ENCODE measurements around the gene LIMCH1.
"Not testable (repeated sequence)": the region's sequence is repeated elsewhere in the genome, so short reads cannot be mapped to it uniquely, and the experiment has no call there.

Gene LIMCH1

GRCh38 chr4:41696131-41696530 lies 158.2 kb downstream of the LIMCH1 start:
- DNase-seq, result no peak

DNA sequence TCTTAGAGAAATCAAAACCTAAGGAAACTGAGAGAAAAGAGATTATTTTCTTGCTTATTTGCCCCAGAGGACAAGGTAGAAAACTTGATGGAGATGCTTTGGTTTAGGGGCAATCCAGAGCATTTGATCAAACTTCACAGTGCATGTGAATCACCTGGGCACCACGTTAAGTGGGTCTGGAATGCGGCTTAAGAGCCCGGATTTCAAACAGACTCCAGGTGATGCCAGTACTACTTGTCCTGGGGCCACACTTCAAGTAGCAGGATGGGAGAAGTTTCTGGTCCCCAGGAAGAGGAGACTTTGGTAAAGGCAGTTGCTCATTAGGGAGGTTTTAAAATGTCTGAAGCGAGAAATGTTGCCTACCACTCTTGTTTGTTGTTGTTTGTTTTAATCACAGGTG lies 158.8 kb downstream of the LIMCH1 start:
- no peak for DNase-seq

DNA sequence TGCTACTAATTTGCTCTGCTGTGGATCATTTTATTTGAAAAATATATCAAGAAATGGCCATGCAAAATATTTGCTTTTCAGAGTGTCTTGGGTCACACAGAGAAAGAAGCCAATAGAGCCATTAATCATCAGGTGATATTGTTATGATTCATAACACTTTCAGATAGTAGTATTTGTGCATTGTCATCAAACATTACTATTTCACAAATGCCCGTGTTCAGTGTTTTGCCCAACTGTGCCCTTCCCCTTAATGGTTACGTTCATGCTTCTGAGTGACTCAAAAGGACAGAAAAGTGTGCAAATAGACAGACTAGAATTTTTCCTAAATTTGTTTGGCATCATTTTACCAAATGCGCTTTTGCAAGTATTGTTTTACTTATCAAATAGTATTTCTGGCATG lies 164.0 kb downstream of the LIMCH1 start:
- DNase-seq, result no peak

- no peak for DNase-seq
Measured at GRCh38 chr4:41702770-41703169, 164.8 kb downstream of the LIMCH1 start.

DNA sequence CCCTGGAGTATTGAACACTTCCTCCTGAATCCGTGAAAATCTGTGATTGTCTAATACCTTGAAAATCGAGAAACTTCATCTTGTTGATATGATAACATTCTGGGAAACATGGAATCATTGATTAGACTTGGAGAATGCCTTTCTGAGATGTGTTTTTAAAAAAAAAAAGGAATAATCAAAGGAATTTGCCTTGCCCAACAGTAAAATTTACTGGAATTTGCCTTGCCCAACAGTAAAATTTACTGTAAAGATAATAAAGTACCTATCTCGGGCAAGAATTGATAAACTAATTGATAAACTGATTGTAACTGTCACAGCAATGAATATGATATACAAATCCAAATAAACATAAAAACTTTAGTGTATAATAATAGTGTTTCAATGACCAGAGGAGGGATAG lies 165.8 kb downstream of the LIMCH1 start:
- DNase-seq, result no peak

GRCh38 chr4:41709844-41710481 lies 172.0 kb downstream of the LIMCH1 start:
- no peak for DNase-seq

DNA sequence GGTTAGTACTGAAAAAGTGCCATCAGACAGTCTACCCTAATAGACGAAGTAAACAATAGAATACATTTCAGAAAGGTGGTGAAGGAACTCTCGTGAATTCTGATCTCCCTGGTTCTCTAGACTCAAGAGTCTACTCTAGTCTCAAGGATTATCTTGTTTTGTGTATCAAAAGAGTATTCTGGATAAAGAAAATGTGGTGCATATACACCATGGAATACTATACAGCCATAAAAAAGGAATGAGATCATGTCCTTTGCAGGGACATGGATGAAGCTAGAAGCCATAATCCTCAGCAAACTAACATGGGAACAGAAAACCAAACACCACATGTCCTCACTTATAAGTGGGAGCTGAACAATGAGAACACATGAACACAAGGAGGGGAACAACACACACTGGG lies 173.7 kb downstream of the LIMCH1 start:
- not testable (repeated sequence) for DNase-seq

DNA sequence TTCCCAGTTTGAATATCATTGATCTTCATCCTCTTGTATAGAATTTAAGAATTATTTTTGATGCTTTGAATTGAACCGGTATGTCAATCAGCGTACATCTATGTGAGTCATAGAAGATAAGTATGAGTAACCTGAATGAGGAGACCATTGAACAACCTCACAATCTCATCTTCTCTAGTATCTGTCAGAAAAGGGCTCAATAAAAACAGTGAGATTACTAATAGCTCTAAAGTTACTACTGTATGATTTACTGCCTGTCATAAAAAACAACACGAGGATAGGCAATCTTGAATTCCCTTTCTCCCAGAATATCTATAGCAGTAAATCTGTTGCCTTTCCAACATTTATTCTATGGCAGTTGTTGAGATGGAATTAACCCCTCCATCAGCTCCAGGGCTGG lies 174.5 kb downstream of the LIMCH1 start:
- no peak for DNase-seq

- DNase-seq, result no peak
Measured at GRCh38 chr4:41713768-41714167, 175.8 kb downstream of the LIMCH1 start.

DNA sequence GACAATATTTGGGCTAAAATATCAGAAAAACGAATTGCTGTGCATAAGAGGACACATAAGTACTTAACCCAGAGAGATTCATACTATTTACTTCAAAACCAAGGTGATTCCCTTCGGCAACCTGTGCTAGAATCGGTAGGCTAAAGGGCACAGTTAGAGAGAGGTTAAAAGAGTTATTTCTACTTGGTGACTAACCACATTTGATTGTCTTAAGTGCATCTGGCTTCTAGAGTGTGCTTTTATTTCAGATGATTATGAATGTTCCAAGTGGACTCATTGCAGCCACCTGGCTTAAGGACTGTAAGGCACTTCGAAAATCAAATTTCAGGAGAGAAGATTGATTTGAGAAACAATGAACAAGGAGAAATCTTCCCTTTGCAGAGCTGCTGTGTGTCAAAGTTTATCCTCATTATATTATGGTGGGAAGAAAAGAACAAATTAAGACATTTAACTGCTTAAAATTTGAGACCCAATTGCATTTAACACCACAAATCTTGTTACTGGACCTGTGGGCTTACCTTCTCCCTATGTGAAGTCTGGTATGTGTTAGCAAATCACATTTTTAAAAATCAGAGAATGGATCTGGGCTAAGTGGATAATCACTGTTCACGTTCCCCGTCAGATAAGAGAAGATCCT lies 176.5 kb downstream of the LIMCH1 start:
- no peak for DNase-seq

GRCh38 chr4:41715155-41715554 lies 177.2 kb downstream of the LIMCH1 start:
- no peak for DNase-seq

GRCh38 chr4:41718907-41719306 lies 180.9 kb downstream of the LIMCH1 start:
- no peak for DNase-seq

DNA sequence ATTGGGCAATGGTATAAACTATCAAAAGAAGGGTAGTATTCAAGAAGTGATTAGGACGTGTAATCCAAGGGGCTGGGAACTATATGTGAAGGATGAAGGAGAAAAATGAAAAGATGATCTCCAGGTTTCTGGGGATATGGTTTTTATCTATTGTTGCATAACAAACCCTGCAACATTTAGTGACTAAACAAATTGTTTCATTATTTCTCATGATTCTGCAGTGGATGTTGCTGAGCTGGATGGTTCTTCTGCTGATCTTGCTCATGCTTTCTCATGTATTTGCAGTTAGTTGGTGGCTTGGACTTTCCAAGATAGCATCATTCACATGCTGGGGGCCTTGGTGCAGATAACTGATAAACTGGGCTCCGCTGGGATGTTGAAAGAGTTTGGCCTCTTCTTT lies 181.5 kb downstream of the LIMCH1 start:
- DNase-seq, result no peak

DNA sequence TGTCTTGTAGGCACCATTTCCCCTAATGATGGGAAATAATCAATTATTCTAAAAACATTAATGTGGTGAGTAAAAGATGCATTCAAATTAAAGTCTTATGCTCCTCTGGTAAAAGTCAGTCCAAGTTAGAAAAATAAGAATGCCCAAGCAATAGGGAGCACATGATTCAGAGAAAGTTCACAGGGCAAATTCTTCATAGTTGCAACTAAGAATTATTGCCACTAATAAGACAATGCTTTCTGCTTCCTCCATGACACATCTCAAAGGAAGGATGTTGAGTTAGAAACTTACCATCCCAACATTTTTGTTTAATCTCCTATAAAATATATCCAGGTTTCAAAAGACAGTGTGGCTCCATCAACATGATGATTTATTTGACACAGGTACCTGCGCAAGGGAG lies 184.2 kb downstream of the LIMCH1 start:
- no peak for DNase-seq

DNA sequence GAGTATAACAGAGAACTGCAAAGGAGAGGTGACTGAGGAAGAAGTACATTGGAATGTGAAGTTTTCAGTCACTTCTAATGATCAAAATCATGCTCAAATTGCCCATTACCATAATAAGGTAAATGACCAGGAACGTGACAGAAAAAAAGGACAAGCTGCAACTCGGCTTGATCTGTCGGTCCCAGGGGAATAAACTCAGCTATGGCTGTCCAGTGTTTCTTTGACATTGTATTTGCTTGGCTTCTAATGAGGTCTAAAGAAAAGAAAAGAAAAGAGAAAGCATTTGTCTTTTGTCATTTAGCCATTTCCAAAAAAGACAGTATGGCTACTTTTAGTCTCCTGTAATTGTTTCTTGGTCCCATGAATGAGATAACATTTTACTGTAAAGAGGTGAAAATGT lies 185.3 kb downstream of the LIMCH1 start:
- DNase-seq, result no peak

DNA sequence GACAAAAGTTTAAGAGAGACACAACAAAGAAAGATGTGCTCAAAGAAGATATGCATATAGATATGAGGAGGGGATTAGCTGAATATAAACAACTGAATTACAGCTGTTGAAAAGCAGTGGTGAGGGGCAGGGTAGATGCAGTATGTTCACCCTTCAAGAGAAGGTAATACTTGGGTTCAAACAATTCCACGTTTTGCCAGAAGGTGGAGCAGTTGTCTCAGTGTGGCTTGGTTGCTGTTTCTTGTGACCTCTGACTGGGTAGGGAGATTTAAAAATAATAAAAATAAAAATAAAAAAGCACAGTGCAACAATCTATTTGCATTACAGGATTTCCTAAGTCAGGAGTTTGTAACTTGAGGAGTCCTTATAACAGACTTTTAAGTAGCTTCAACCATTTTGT lies 187.3 kb downstream of the LIMCH1 start:
- no peak for DNase-seq

DNA sequence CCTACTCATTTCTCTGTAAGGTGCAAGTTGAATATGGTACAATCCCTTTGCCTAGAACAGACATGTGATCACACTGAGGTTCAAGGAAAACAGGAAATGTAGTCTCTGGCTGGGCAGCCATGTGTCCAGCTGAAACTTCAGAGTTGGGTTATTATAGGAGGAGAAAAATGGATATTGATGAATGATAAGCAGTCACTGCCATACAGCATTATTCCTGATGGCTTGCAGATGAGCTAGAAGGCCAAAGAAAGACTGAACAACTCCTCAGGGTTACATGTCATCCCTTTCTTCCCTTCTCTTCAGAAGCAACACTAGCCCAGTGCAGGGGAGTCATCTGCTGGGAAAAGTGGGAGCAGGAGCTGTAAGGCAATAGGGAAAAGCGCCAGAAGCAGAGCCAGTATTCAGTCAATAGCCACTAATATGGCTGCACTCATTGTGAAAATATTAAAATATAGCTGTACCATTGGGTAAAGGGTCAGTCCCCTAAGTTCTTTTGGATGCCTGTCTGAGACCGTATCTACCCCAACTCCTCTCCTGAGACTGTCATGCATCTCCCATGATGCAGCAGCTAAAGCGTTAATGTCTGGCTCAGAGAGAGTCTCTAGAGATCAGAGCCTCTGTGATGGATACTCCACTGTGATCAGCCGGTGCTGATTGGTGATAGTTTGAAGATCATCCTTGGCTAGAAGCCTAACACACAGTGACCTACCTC lies 190.1 kb downstream of the LIMCH1 start:
- DNase-seq, result no peak

- DNase-seq, result no peak
Measured at GRCh38 chr4:41728573-41728913, 190.6 kb downstream of the LIMCH1 start.

DNA sequence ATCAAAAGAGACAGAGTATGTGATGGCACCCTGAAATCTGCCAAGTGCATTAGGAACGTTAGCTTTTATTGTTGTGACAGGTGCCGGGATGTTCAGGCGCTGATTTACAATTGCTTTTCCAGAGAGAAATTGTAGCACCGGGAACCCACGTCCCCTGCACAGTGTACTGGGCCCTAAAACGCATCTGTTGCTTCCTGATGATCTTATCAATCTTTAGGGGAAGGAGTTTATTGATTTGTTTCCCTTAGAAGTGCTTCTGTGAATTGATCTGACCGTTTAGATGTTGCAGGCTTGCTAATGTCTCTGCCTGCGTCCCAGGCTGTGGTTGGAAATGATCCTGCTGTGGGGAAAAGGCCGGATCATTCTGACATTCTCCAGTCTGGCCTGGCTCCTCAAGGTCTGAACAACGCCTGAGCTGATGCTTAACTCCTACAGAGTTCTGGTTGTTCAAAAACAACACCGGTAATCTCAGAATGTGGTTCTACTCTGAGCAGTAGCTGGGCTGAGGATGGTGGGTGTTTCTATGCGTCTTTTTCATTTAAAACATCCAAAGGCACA lies 193.7 kb downstream of the LIMCH1 start:
- DNase-seq, result no peak

DNA sequence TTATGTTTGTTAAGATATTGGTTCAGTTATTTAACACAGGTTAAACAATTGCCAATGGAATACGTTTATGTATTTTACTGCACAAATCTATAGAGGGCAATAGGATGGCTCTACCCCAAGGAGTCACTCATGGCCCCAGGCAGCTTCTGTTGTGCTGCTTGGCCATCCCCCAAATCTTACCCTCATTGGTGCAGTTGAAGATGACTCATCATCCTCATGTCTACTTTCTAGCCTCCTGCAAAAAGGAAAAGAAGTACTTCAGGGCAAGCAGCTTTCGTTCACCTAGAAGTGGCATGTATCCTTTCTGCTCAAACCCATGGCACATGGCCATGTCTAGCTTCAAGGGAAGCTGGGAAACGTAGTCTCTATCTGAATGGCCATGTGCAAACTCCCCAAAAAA lies 196.4 kb downstream of the LIMCH1 start:
- DNase-seq, result no peak

DNA sequence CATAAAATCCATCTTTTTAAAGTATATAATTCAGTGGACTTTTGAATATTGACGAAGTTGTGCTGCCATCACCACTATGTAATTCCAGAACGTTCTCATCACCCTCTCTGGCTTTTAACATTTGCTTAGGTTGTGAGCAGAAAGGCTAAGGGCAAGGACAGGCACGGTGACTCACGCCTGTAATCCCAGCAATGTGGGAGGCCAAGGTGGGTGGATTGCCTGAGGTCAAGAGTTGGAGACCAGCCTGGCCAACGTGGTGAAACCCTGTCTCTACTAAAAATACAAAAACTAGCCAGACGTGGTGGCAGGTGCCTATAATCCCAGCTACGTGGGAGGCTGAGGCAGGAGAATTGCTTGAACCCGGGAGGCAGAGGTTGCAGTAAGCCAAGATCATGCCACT lies 199.5 kb downstream of the LIMCH1 start:
- DNase-seq, result not testable (repeated sequence)

DNA sequence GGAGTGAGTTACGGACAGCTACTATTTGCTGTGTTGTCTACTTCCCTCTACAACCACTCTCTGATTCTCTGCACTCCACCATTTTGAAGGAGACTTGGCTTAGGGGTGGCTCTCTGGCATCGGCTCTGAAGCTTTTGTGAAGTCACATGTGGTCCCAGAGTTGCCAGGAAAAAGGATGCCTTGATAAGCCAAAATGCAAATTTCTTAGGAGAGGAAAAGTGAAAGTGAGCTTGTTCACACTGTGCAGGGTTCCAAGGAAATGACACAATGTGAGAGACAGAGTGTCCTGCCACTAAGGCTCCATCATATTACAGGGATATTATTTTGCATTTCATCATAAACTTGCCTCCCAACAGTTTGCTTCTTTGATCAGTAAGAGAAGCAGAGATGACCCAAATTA lies 203.4 kb downstream of the LIMCH1 start:
- DNase-seq, result no peak

DNA sequence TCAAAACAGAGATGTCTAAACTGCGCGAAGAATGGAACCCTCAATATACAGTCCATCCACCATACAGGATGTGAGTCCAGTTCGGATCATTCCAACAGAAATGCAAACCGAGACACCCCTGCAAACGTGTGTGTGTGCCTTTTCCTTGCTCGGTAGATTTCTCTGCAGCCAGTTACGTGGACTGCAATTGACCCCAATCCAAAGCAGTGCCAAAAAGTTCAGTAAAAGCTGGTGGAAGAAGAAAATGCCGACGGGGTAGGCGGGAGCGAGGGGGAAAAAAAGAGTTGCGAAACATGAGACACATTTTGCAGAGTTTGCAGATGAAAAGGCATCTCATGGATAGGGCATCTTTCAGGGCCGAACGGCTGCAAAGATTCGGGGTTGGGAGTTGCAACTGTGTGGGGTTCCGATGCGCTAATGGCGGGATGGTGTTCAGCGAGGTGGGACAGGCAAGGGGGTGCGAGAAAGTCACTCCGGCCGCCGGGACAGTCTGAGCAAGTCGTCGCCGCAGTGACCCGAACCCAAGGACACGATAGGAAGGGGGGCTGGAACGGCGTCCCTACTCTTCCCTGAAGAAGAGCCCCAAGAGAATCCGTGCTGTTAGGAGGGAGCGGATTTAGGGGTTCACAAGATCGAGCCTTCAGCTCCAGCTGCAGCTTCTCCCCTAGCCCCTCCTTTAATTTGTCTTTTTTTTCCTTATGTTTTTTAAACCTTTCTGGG lies 206.8 kb downstream of the LIMCH1 start:
- no peak for DNase-seq
